PFSK-1 (cell line): ENCODE data around the gene DHPS.

ENCODE experiments used
- REST ChIP-seq, 2 experiments: IDR thresholded peaks; 2 replicates each; pipeline versions ENCODE4 v1.6.1 to v1.8.0; 2011 to 2012; ENCODE audit warnings: low read depth in 2 of 2, low read length in 2 of 2, control low read depth in 1 of 2, inconsistent platforms in 1 of 2, mild to moderate bottlenecking in 1 of 2, moderate library complexity in 1 of 2; ENCODE audit not compliant: insufficient read depth in 1 of 2
- SIN3A ChIP-seq: IDR thresholded peaks from 2 replicates; pipeline ENCODE4 v1.6.1; 2012; ENCODE audit warnings: mild to moderate bottlenecking, low read length, moderate library complexity, borderline replicate concordance; ENCODE audit not compliant: insufficient read depth

DNA sequence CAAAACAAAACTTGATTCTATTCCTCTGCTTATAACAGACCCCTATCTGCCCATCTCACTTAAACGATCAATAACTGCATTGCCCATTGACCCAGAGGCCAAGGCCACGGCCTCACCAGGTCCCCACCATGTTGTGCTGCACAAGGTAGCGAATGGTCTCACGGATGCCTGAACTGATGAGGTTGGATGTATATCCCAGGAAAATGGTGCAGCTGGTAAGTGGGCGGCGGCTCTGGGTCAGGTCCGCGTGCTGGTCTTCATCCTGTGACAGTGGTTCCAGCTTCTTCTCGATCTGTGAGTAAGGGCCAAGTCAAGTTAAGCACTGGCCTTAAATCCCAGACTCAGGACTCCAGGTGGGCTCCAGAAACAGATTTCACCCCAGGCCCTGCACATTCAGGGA, 1.6 kb downstream of the DHPS start:
- TF ChIP-seq SIN3A, result no peak
- TF ChIP-seq REST (IDR thresholded peaks at IDR 0.05; ENCODE audit: insufficient read depth in 1 of 2, low read depth in 2 of 2, low read length in 2 of 2), result no peak
